Astrocyte (in vitro differentiated cells and primary cell): ENCODE measurements around the gene AKT3. TPM values are rescaled to one million over a fixed set of nuclear protein-coding genes. Genes with fewer than 3 reads are reported as not detected.
A peak's percentile ranks its signal among the peaks of the same experiment; 100 is the strongest.

Experiments used
- DNase-seq: peaks from one replicate; pipeline ENCODE4 v3.0.0-alpha.2; 2010; ENCODE audit warnings: low read depth
- FAIRE-seq: peaks from 2 replicates; lab custom pipeline; 2011; peaks lifted over from hg19 to GRCh38; lab: Jason Lieb, UNC
- H2AFZ ChIP-seq: 2 replicates; pipeline ENCODE4 v1.6.0; 2012; ENCODE audit warnings: low read depth, low read length, inconsistent platforms
- H3K27ac ChIP-seq: 2 replicates; pipeline ENCODE4 v1.5.1; 2011; ENCODE audit warnings: low read depth, low read length, inconsistent platforms
- H3K27me3 ChIP-seq: 2 replicates; pipeline ENCODE4 v1.6.0; 2011; ENCODE audit warnings: low read length, inconsistent platforms; ENCODE audit not compliant: insufficient read depth
- H3K36me3 ChIP-seq: 2 replicates; pipeline ENCODE4 v1.5.1; 2011; ENCODE audit warnings: low read length, inconsistent platforms; ENCODE audit not compliant: insufficient read depth
- H3K4me1 ChIP-seq: 2 replicates; pipeline ENCODE4 v1.5.1; 2011; ENCODE audit warnings: low read length, inconsistent platforms; ENCODE audit not compliant: insufficient read depth
- H3K4me2 ChIP-seq: 2 replicates; pipeline ENCODE4 v1.6.0; 2012; ENCODE audit warnings: low read length, inconsistent platforms
- H3K4me3 ChIP-seq: 2 replicates; pipeline ENCODE4 v1.5.1; 2011; ENCODE audit warnings: low read depth, mild to moderate bottlenecking, low read length, inconsistent platforms; ENCODE audit not compliant: insufficient read depth
- H3K79me2 ChIP-seq: 2 replicates; pipeline ENCODE4 v1.6.0; 2012; ENCODE audit warnings: mild to moderate bottlenecking, low read length, inconsistent platforms; ENCODE audit not compliant: insufficient read depth
- H3K9ac ChIP-seq: 2 replicates; pipeline ENCODE4 v1.6.0; 2012; ENCODE audit warnings: mild to moderate bottlenecking, low read length, inconsistent platforms
- H3K9me3 ChIP-seq: 2 replicates; pipeline ENCODE4 v1.5.1; 2012; ENCODE audit warnings: low read depth, mild to moderate bottlenecking, low read length, inconsistent platforms; ENCODE audit not compliant: insufficient read depth
- H4K20me1 ChIP-seq: 2 replicates; pipeline ENCODE4 v1.6.0; 2012; ENCODE audit warnings: low read length, inconsistent platforms; ENCODE audit not compliant: insufficient read depth
- H3K27ac Mint-ChIP-seq: one replicate; pipeline ENCODE4 v1.8.0; 2021; ENCODE audit warnings: mild to moderate bottlenecking, mixed read lengths; ENCODE audit not compliant: unreplicated experiment
- H3K27me3 Mint-ChIP-seq: one replicate; pipeline ENCODE4 v1.8.0; 2021; ENCODE audit warnings: low read depth, mixed read lengths; ENCODE audit not compliant: unreplicated experiment
- H3K36me3 Mint-ChIP-seq: one replicate; pipeline ENCODE4 v1.8.0; 2021; ENCODE audit warnings: low read depth, mixed read lengths; ENCODE audit not compliant: unreplicated experiment
- H3K4me1 Mint-ChIP-seq: one replicate; pipeline ENCODE4 v1.8.0; 2021; ENCODE audit warnings: low read depth, mixed read lengths; ENCODE audit not compliant: unreplicated experiment
- H3K4me3 Mint-ChIP-seq: one replicate; pipeline ENCODE4 v1.8.0; 2021; ENCODE audit warnings: mild to moderate bottlenecking, moderate library complexity, mixed read lengths; ENCODE audit not compliant: unreplicated experiment
- H3K9me3 Mint-ChIP-seq: one replicate; pipeline ENCODE4 v1.8.0; 2021; ENCODE audit warnings: mild to moderate bottlenecking, mixed read lengths; ENCODE audit not compliant: unreplicated experiment
- CTCF ChIP-seq: IDR thresholded peaks from 2 replicates; pipeline ENCODE4 v1.5.1; 2011; ENCODE audit warnings: low read depth, mild to moderate bottlenecking, inconsistent platforms, low read length, moderate library complexity; ENCODE audit not compliant: insufficient read depth
- EZH2 ChIP-seq: IDR thresholded peaks from 2 replicates; pipeline ENCODE4 v1.6.1; 2012; ENCODE audit warnings: mild to moderate bottlenecking, low read length, inconsistent platforms; ENCODE audit not compliant: insufficient read depth
- total RNA-seq: library from RNA; stranded (reverse); gene quantifications from 2 replicates; pipeline ENCODE4 v1.2.1, GENCODE V29; 2021

AKT3 gene
- total RNA-seq, 1 donor from 2014 or later, result 64.5 TPM

GRCh38 chr1:243587823-243588560 lies 262.1 kb downstream of the AKT3 start:
- no peaks in the 10 kb centered on the region for H3K9me3 ChIP-seq
- H3K9ac ChIP-seq, result no peak overlapping the region
- DNase-seq (no peak), FAIRE-seq (peak; percentile 9)
- peaks cover 29% of the 10 kb centered on the region for H3K36me3 Mint-ChIP-seq
- no peaks in the 10 kb centered on the region for H3K27me3 Mint-ChIP-seq
- H3K36me3 ChIP-seq, result peaks cover 3% of the 10 kb centered on the region
- H3K27me3 ChIP-seq, result no peaks in the 10 kb centered on the region
- H3K4me3 ChIP-seq, result no peak overlapping the region
- no peaks in the 10 kb centered on the region for H3K79me2 ChIP-seq
- peaks cover 12% of the 10 kb centered on the region for H3K9me3 Mint-ChIP-seq
- H3K4me1 Mint-ChIP-seq, result peaks cover 1% of the 10 kb centered on the region
- no peak overlapping the region for H3K4me3 Mint-ChIP-seq
- H3K4me2 ChIP-seq, result no peak overlapping the region
- no peak overlapping the region for H3K27ac Mint-ChIP-seq
- TF ChIP-seq EZH2 (no peak), CTCF (no peak)
- H2AFZ ChIP-seq, result no peak overlapping the region
- no peaks in the 10 kb centered on the region for H3K4me1 ChIP-seq
- no peak overlapping the region for H3K27ac ChIP-seq
- no peaks in the 10 kb centered on the region for H4K20me1 ChIP-seq

DNA sequence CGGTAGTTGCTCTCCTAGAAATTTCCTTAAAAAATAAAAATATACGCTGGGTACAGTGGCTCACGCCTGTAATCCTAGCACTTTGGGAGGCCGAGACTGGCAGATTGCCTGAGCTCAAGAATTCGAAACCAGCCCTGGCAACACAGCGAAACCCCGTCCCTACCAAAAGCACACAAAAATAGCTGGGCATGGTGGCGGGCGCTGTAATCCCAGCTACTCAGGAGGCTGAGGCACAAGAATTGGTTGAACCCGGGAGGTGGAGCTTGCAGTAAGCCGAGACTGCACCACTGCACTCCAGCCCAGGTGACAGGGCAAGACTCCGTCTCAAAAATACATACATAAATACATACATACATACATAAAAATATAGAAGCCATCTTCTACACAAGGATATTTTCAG lies 262.8 kb downstream of the AKT3 start:
- Histone ChIP-seq H3K9ac (no peak overlapping the region), H3K4me2 (no peak overlapping the region), H3K27ac (no peak overlapping the region), H3K36me3 (peaks cover 3% of the 10 kb centered on the region), H3K4me3 (no peak overlapping the region), H3K27me3 (no peaks in the 10 kb centered on the region), H3K4me1 (no peaks in the 10 kb centered on the region), H3K79me2 (no peaks in the 10 kb centered on the region), H2AFZ (no peak overlapping the region), H3K9me3 (no peaks in the 10 kb centered on the region), H4K20me1 (no peaks in the 10 kb centered on the region)
- DNase-seq (no peak), FAIRE-seq (no peak)
- peaks cover 34% of the 10 kb centered on the region for H3K36me3 Mint-ChIP-seq
- peaks cover 1% of the 10 kb centered on the region for H3K4me1 Mint-ChIP-seq
- H3K27ac Mint-ChIP-seq, result no peak overlapping the region
- H3K9me3 Mint-ChIP-seq, result peaks cover 17% of the 10 kb centered on the region
- H3K4me3 Mint-ChIP-seq, result no peak overlapping the region
- TF ChIP-seq EZH2 (no peak), CTCF (no peak)
- H3K27me3 Mint-ChIP-seq, result no peaks in the 10 kb centered on the region

GRCh38 chr1:243585982-243586381 lies 264.1 kb downstream of the AKT3 start:
- no peak overlapping the region for H3K9ac ChIP-seq
- Mint-ChIP-seq H3K4me1 (peaks cover 3% of the 10 kb centered on the region), H3K36me3 (peaks cover 34% of the 10 kb centered on the region)

More at GRCh38 chr1:243585982-243586381, 264.1 kb downstream of the AKT3 start:
- H3K9me3 ChIP-seq, result no peaks in the 10 kb centered on the region
- no peak for TF ChIP-seq EZH2
- no peak for TF ChIP-seq CTCF
- H3K27me3 Mint-ChIP-seq, result no peaks in the 10 kb centered on the region
- no peak overlapping the region for H3K4me3 ChIP-seq
- H3K27ac ChIP-seq, result no peak overlapping the region
- H3K27ac Mint-ChIP-seq, result no peak overlapping the region
- DNase-seq (no peak), FAIRE-seq (no peak)
- peaks cover 3% of the 10 kb centered on the region for H3K36me3 ChIP-seq
- H2AFZ ChIP-seq, result no peak overlapping the region
- H3K4me1 ChIP-seq, result no peaks in the 10 kb centered on the region
- H3K27me3 ChIP-seq, result no peaks in the 10 kb centered on the region
- H3K79me2 ChIP-seq, result peaks cover 3% of the 10 kb centered on the region
- H4K20me1 ChIP-seq, result no peaks in the 10 kb centered on the region
- H3K9me3 Mint-ChIP-seq, result peaks cover 21% of the 10 kb centered on the region
- H3K4me3 Mint-ChIP-seq, result no peak overlapping the region
- H3K4me2 ChIP-seq, result no peak overlapping the region
